ENCODE results near the gene SRPK2.
"Not testable (repeated sequence)": the region's sequence is repeated elsewhere in the genome, so short reads cannot be mapped to it uniquely, and the experiment has no call there.

SRPK2 gene

GRCh38 chr7:105353752-105354328, 34.9 kb downstream of the SRPK2 start:
- no peak for TF ChIP-seq CTCF (IDR thresholded peaks at IDR 0.05; ENCODE audit: poor library complexity, severe bottlenecking)
- Histone ChIP-seq H3K27ac (ENCODE audit: poor library complexity, severe bottlenecking) (no peak overlapping the region), H3K36me3 (ENCODE audit: low read depth) (no peaks in the 10 kb centered on the region), H3K4me3 (ENCODE audit: severe bottlenecking) (no peak overlapping the region), H3K27me3 (ENCODE audit: insufficient read depth, poor library complexity, severe bottlenecking) (no peaks in the 10 kb centered on the region), H3K9me3 (ENCODE audit: severe bottlenecking) (no peaks in the 10 kb centered on the region), H3K4me1 (ENCODE audit: insufficient read depth, poor library complexity, severe bottlenecking) (peaks cover 8% of the 10 kb centered on the region)
- no peak for DNase-seq (ENCODE audit: low spot score)
- no peak for ATAC-seq (ENCODE audit: low read depth)

- Histone ChIP-seq H3K9me3 (ENCODE audit: severe bottlenecking) (no peaks in the 10 kb centered on the region), H3K4me1 (ENCODE audit: insufficient read depth, poor library complexity, severe bottlenecking) (peaks cover 8% of the 10 kb centered on the region), H3K4me3 (ENCODE audit: severe bottlenecking) (no peak overlapping the region), H3K27me3 (ENCODE audit: insufficient read depth, poor library complexity, severe bottlenecking) (no peaks in the 10 kb centered on the region), H3K36me3 (ENCODE audit: low read depth) (no peaks in the 10 kb centered on the region), H3K27ac (ENCODE audit: poor library complexity, severe bottlenecking) (peak overlapping the region; percentile 56)
- DNase-seq (ENCODE audit: low spot score), result no peak
- no peak for ATAC-seq (ENCODE audit: low read depth)
- no peak for TF ChIP-seq CTCF (IDR thresholded peaks at IDR 0.05; ENCODE audit: poor library complexity, severe bottlenecking)
Measured at GRCh38 chr7:105352901-105353668, 35.6 kb downstream of the SRPK2 start.

- no peak for DNase-seq (ENCODE audit: low spot score)
- Histone ChIP-seq H3K27me3 (ENCODE audit: insufficient read depth, poor library complexity, severe bottlenecking) (no peaks in the 10 kb centered on the region), H3K36me3 (ENCODE audit: low read depth) (no peaks in the 10 kb centered on the region), H3K9me3 (ENCODE audit: severe bottlenecking) (no peaks in the 10 kb centered on the region), H3K27ac (ENCODE audit: poor library complexity, severe bottlenecking) (peak overlapping the region; percentile 56), H3K4me3 (ENCODE audit: severe bottlenecking) (no peak overlapping the region), H3K4me1 (ENCODE audit: insufficient read depth, poor library complexity, severe bottlenecking) (peaks cover 8% of the 10 kb centered on the region)
- peak; percentile 86 for ATAC-seq (ENCODE audit: low read depth)
- no peak for TF ChIP-seq CTCF (IDR thresholded peaks at IDR 0.05; ENCODE audit: poor library complexity, severe bottlenecking)
Measured at GRCh38 chr7:105352018-105352612, 36.6 kb downstream of the SRPK2 start.

GRCh38 chr7:105350906-105351305, 37.8 kb downstream of the SRPK2 start:
- H3K4me3 ChIP-seq (ENCODE audit: severe bottlenecking), result no peak overlapping the region
- H3K36me3 ChIP-seq (ENCODE audit: low read depth), result no peaks in the 10 kb centered on the region
- H3K27me3 ChIP-seq (ENCODE audit: insufficient read depth, poor library complexity, severe bottlenecking), result no peaks in the 10 kb centered on the region
- H3K9me3 ChIP-seq (ENCODE audit: severe bottlenecking), result no peaks in the 10 kb centered on the region
- no peak overlapping the region for H3K27ac ChIP-seq (ENCODE audit: poor library complexity, severe bottlenecking)
- H3K4me1 ChIP-seq (ENCODE audit: insufficient read depth, poor library complexity, severe bottlenecking), result peaks cover 8% of the 10 kb centered on the region
- no peak for DNase-seq (ENCODE audit: low spot score)
- ATAC-seq (ENCODE audit: low read depth), result no peak
- no peak for TF ChIP-seq CTCF (IDR thresholded peaks at IDR 0.05; ENCODE audit: poor library complexity, severe bottlenecking)

GRCh38 chr7:105348177-105348576, 40.5 kb downstream of the SRPK2 start:
- not testable (repeated sequence) for H3K9me3 ChIP-seq (ENCODE audit: severe bottlenecking); DNase-seq (ENCODE audit: low spot score); H3K27ac ChIP-seq (ENCODE audit: poor library complexity, severe bottlenecking); H3K27me3 ChIP-seq (ENCODE audit: insufficient read depth, poor library complexity, severe bottlenecking); H3K36me3 ChIP-seq (ENCODE audit: low read depth); ATAC-seq (ENCODE audit: low read depth); H3K4me3 ChIP-seq (ENCODE audit: severe bottlenecking); H3K4me1 ChIP-seq (ENCODE audit: insufficient read depth, poor library complexity, severe bottlenecking)
